Measurements from ENCODE around the gene INTS13.

DNA sequence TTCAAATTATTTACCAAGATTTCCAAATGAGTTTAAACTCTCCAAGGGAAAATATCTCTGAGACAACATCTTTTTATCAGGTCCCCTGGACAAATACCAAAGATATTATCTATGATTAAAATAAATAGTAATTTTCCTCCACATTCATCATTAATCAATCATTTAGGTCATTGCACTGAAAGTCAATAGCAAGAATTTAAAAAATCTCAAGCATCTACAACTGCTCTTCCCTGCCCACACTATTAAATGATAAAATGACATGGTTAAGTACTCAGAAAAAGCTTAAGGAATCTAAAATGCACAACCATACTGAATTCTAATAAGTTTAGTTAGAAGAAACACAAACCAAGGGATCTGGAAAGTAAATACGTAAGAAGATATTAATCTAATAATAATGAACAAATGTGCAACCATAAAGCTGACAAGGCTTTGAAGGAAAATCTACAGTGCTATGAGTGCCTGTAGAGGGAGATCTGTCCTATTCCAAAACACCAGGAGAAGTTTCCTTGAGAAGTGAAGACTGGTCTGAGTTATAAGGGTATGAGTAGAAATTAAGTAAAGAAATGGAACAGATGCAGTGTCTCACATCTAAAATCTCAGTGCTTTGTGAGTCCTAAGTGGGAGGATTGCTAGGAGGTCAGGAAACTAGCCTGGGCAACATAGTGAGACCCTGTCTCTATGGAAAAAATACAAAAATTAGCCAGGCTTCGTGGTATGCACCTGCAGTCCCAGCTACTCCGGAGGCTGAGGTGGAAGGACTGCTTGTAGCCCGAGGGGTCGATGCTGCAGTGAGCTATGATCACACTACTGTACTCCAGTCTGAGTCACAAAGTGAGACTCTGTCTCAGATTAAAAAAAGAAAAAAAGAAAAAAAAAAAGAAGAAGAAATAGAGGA lies 19.2 kb downstream of the INTS13 start:
- TF ChIP-seq CTCF (IDR thresholded peaks at IDR 0.05; ENCODE audit: low read depth, low read length) (no peak), EZH2phosphoT487 (IDR thresholded peaks at IDR 0.05; ENCODE audit: low read depth) (no peak)

Measured in OCI-LY3 (cell line).